GM18526 (cell line): Measurements from ENCODE around the gene GNAQ.

ENCODE experiments used
- POLR2A ChIP-seq: IDR thresholded peaks from 3 replicates; pipeline ENCODE4 v1.6.1; 2011; ENCODE audit not compliant: insufficient read length; ENCODE audit errors: extremely low read depth

GNAQ gene

DNA sequence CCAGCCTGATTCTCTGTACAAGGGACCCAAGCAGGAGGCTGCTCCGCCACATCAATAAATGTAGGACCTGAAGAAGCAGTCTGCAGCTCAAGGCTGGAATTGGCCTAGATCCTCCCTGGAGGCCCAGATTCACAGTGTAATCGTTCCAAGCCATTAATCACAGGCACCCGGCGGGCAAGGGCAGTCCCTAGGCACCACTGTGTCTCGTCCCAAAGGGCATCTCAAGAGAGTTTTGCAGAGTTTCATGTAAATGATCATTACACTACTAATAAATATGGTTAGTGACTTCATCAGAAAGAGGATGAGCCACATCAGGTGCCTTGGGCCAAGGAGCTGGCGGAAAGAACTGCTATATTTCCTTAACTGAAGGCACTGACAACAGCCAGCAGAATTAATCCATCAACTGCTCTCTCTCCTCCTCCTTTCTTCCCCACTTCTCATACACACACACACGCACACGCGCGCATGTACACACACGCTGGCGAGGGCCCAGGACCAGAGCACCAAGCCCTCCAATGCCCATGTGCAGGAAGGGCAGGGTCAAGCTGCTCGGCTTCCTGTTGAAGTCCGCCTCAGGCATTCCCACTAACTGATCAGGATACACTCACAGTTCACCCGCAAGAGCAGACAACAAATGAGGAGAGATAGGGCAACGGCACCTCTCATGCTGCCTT lies 33.9 kb downstream of the GNAQ start:
- TF ChIP-seq POLR2A, result no peak

GRCh38 chr9:77996696-77997095 lies 34.9 kb downstream of the GNAQ start:
- TF ChIP-seq POLR2A, result no peak

GRCh38 chr9:77991191-77991590 lies 40.4 kb downstream of the GNAQ start:
- no peak for TF ChIP-seq POLR2A

GRCh38 chr9:77989909-77990308 lies 41.7 kb downstream of the GNAQ start:
- TF ChIP-seq POLR2A, result no peak

DNA sequence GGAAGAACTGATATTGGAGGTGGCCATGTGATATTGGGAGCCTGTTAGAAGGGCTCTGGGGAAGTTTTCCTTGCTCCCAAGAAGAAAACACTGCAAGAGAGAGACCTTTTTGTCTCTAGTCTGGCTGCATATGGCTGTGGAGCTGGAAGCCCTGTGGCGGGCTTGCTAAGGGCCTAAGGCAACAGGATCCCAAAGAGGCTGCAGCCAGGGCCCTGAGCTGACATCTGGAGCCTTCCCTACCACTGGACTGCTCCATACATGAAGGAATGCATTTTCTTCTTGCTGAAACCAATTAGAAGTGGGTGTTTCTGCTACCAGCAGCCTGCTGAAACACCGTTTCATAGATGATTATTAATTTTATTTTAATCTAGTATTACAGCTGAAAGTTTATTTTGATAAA lies 42.2 kb downstream of the GNAQ start:
- TF ChIP-seq POLR2A, result no peak

GRCh38 chr9:77988630-77989029 lies 43.0 kb downstream of the GNAQ start:
- TF ChIP-seq POLR2A, result no peak

DNA sequence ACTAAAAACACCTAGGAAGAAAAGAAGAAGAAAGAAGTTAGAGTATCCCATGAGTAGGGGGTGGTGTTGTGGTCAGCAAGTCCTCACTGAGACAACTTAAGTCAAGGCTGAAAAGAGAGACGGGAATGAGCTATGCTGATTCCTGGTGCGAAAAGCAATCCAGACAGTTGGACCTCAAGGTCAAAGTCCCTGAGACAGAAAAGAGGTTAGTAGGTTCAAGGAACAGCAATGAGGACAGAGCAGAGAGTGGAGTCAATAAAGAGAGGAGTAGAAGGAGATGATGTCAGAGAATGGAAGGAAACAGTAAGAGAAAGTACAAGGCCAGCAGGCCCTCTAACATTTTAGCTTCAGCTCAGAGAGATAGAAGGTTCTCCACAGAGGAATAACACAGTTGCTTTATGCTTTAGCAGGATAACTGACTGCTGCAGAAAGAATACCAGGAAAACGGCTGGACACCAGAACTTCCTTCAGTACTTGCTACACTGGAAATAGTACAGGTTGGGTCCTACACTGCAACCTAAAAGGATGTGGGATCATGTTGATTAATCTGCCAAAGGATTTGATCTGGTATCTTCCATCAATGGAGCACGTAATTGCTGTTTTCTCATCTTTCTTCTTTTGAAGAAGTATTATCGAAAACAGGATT lies 43.6 kb downstream of the GNAQ start:
- TF ChIP-seq POLR2A, result no peak

GRCh38 chr9:77987081-77987656 lies 44.4 kb downstream of the GNAQ start:
- TF ChIP-seq POLR2A, result no peak

- TF ChIP-seq POLR2A, result no peak
These were observed 45.6 kb downstream of the GNAQ start for GRCh38 chr9:77985996-77986395.

- TF ChIP-seq POLR2A, result no peak
These were observed 48.3 kb downstream of the GNAQ start for GRCh38 chr9:77983320-77983662.

- TF ChIP-seq POLR2A, result no peak
These were observed 48.9 kb downstream of the GNAQ start for GRCh38 chr9:77982581-77983319.

DNA sequence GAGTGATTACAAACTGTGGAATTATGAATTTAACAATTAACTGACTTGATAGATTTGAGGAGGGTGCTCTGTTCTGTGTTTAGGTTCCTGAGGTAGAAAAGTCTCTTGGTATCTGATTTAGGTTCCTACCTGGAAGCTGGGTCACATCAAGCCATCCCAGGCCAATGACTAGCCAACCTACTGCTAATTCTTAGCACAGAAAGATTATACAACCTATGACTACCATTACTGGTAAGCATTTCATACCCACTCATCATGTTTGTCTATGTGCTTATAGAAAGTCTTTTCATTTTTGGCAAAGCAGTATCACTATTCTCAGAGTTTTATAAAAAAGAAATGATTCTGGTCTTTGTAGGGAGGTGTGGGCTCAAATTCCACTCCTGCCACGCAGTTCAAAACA lies 49.7 kb downstream of the GNAQ start:
- no peak for TF ChIP-seq POLR2A

DNA sequence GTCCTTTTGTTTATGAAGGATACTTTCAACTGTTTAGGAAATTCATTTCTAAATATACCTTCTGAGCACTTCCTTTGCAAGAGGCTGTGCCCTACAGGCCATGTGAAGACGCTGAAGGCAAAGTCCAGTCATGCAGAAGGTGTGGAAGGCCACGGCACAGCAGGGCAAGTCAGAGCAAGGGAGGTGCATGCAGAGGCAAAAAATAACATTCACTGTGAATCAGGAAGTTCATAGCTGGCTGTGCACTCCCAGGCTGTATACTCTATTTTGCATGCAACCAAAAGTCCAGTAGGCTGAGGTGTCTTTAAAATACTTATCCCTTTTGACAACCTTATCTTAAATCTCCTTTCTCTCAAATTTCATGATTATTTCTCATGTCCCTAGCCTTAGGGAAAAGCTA lies 50.3 kb downstream of the GNAQ start:
- no peak for TF ChIP-seq POLR2A

DNA sequence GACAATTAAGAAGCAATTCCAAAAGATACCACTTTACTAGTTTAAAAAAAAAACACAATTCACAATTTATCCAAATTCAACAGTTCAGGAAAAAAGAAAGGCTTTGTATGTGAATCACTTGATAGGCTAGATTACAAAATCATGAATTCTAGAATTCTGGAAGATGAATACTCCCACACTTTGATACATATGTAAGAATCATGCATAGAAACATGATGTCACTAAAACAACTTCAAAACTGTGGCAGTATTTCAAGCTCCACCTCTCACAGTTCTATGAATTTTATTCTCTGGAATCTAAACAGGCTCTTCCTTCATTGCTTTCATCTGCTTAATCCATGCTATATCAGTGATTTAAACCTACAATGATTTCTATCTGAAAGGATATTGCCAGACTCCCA lies 51.0 kb downstream of the GNAQ start:
- no peak for TF ChIP-seq POLR2A

GRCh38 chr9:77978086-77978781 lies 53.4 kb downstream of the GNAQ start:
- no peak for TF ChIP-seq POLR2A

- TF ChIP-seq POLR2A, result no peak
These were observed 54.4 kb downstream of the GNAQ start for GRCh38 chr9:77977210-77977611.

DNA sequence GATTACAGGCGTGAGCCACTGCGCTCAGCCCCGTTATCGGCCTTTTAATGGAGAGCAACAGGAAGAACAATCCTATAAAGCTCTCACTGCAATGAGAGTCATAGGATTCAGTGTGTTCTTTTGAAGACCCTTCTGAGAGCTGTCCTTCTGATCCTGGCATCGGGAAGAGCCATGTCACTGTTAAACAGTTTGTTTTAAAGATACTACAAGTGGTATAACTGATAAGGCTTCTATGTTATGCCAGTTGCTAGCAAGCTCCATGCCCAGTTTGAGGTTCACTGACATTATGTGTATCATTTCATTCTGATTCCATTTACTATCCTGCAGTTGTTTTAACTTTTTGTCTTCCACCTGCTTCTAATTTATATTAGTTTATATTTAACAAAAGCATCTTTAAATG lies 55.8 kb downstream of the GNAQ start:
- no peak for TF ChIP-seq POLR2A
